ENCODE measurements around the gene SLC37A4.
A peak's percentile ranks its signal among the peaks of the same experiment; 100 is the strongest.
"Not testable (repeated sequence)": the region's sequence is repeated elsewhere in the genome, so short reads cannot be mapped to it uniquely, and the experiment has no call there.

SLC37A4 gene

GRCh38 chr11:118984825-118985224 lies 45.9 kb downstream of the SLC37A4 start:
- Histone ChIP-seq H3K79me1 (ENCODE audit: low read depth, low read length) (no peaks in the 10 kb centered on the region), H4K91ac (ENCODE audit: low read depth, low read length, poor library complexity) (no peak overlapping the region), H3K4ac (ENCODE audit: low read length) (no peak overlapping the region), H3K9ac (ENCODE audit: low read depth, low read length, poor library complexity) (no peak overlapping the region), H4K8ac (ENCODE audit: low read depth, low read length) (no peak overlapping the region), H2BK12ac (ENCODE audit: low read length) (no peak overlapping the region), H2BK120ac (ENCODE audit: low read depth, low read length) (no peak overlapping the region), H3K27me3 (ENCODE audit: control insufficient read depth in 3 of 3, insufficient read depth in 3 of 3, low read depth in 1 of 3, low read length in 3 of 3) (peaks cover 0 to 13% (median 0%) of the 10 kb centered on the region in 3 experiments), H2AK5ac (ENCODE audit: low read depth, low read length) (no peak overlapping the region), H3K23ac (ENCODE audit: low read depth, low read length, poor library complexity) (no peak overlapping the region), H3K4me2 (ENCODE audit: insufficient read depth, low read length, poor library complexity, severe bottlenecking) (no peak overlapping the region), H2BK15ac (ENCODE audit: low read length) (no peak overlapping the region), H3K9me3 (replicated peaks in 1 of 2; ENCODE audit: control insufficient read depth in 2 of 2, insufficient read depth in 1 of 2, low read depth in 1 of 2, low read length in 2 of 2) (no peaks in the 10 kb centered on the region), H3K4me1 (ENCODE audit: control insufficient read depth in 2 of 2, insufficient read depth in 1 of 2, low read depth in 1 of 2, low read length in 2 of 2) (peaks cover 2% of the 10 kb centered on the region in 2 donors), H3K4me3 (ENCODE audit: low read length in 2 of 2) (no peak overlapping the region), H2AFZ (ENCODE audit: low read length) (no peak overlapping the region), H3K27ac (replicated peaks; ENCODE audit: low read length) (no peak overlapping the region), H3K36me3 (replicated peaks in 1 of 2; ENCODE audit: control insufficient read depth in 2 of 2, insufficient read depth in 2 of 2, low read length in 2 of 2) (no peaks in the 10 kb centered on the region), H3K14ac (ENCODE audit: low read length) (no peak overlapping the region), H2BK5ac (ENCODE audit: low read length) (no peak overlapping the region), H3K18ac (ENCODE audit: low read length) (peak overlapping the region; percentile 87)
- no peak for DNase-seq (ENCODE audit: low spot score)
- no CpG with 5 or more reads among the region's 2 CpGs for WGBS, 2 donors (ENCODE audit: extremely low coverage in 2 of 2, insufficient read length in 2 of 2, insufficient replicate concordance in 1 of 2)

GRCh38 chr11:118984337-118984736 lies 46.3 kb downstream of the SLC37A4 start:
- not testable (repeated sequence) for H3K4ac ChIP-seq (ENCODE audit: low read length); H4K91ac ChIP-seq (ENCODE audit: low read depth, low read length, poor library complexity); H3K36me3 ChIP-seq (replicated peaks in 1 of 2; ENCODE audit: control insufficient read depth in 2 of 2, insufficient read depth in 2 of 2, low read length in 2 of 2); H3K9me3 ChIP-seq (replicated peaks in 1 of 2; ENCODE audit: control insufficient read depth in 2 of 2, insufficient read depth in 1 of 2, low read depth in 1 of 2, low read length in 2 of 2); H3K4me2 ChIP-seq (ENCODE audit: insufficient read depth, low read length, poor library complexity, severe bottlenecking); H3K18ac ChIP-seq (ENCODE audit: low read length); H3K14ac ChIP-seq (ENCODE audit: low read length); H3K9ac ChIP-seq (ENCODE audit: low read depth, low read length, poor library complexity); H3K4me1 ChIP-seq (ENCODE audit: control insufficient read depth in 2 of 2, insufficient read depth in 1 of 2, low read depth in 1 of 2, low read length in 2 of 2); H2AFZ ChIP-seq (ENCODE audit: low read length); DNase-seq (ENCODE audit: low spot score); H2BK5ac ChIP-seq (ENCODE audit: low read length); H3K79me1 ChIP-seq (ENCODE audit: low read depth, low read length); H3K4me3 ChIP-seq (ENCODE audit: low read length in 2 of 2); H2BK12ac ChIP-seq (ENCODE audit: low read length); H4K8ac ChIP-seq (ENCODE audit: low read depth, low read length); H2BK120ac ChIP-seq (ENCODE audit: low read depth, low read length); H3K27ac ChIP-seq (replicated peaks; ENCODE audit: low read length); H3K23ac ChIP-seq (ENCODE audit: low read depth, low read length, poor library complexity); H2AK5ac ChIP-seq (ENCODE audit: low read depth, low read length); H2BK15ac ChIP-seq (ENCODE audit: low read length)
- no CpG with 5 or more reads among the region's 8 CpGs for WGBS, 2 donors (ENCODE audit: extremely low coverage in 2 of 2, insufficient read length in 2 of 2, insufficient replicate concordance in 1 of 2)
- H3K27me3 ChIP-seq (ENCODE audit: control insufficient read depth in 3 of 3, insufficient read depth in 3 of 3, low read depth in 1 of 3, low read length in 3 of 3): peaks cover 0 to 17% (median 0%) of the 10 kb centered on the region in 3 experiments

- Histone ChIP-seq H3K4me1 (ENCODE audit: control insufficient read depth in 2 of 2, insufficient read depth in 1 of 2, low read depth in 1 of 2, low read length in 2 of 2) (peaks cover 9 to 11% of the 10 kb centered on the region in 2 donors), H2BK5ac (ENCODE audit: low read length) (no peak overlapping the region), H3K4ac (ENCODE audit: low read length) (no peak overlapping the region), H3K27me3 (ENCODE audit: control insufficient read depth in 3 of 3, insufficient read depth in 3 of 3, low read depth in 1 of 3, low read length in 3 of 3) (peaks cover 0 to 30% (median 0%) of the 10 kb centered on the region in 3 experiments), H2AK5ac (ENCODE audit: low read depth, low read length) (no peak overlapping the region), H2BK12ac (ENCODE audit: low read length) (no peak overlapping the region), H3K27ac (replicated peaks; ENCODE audit: low read length) (no peak overlapping the region), H3K23ac (ENCODE audit: low read depth, low read length, poor library complexity) (no peak overlapping the region), H3K4me2 (ENCODE audit: insufficient read depth, low read length, poor library complexity, severe bottlenecking) (no peak overlapping the region), H4K91ac (ENCODE audit: low read depth, low read length, poor library complexity) (no peak overlapping the region), H2AFZ (ENCODE audit: low read length) (peak overlapping the region; percentile 58), H2BK120ac (ENCODE audit: low read depth, low read length) (no peak overlapping the region), H3K18ac (ENCODE audit: low read length) (no peak overlapping the region), H3K36me3 (replicated peaks in 1 of 2; ENCODE audit: control insufficient read depth in 2 of 2, insufficient read depth in 2 of 2, low read length in 2 of 2) (no peaks in the 10 kb centered on the region), H3K9ac (ENCODE audit: low read depth, low read length, poor library complexity) (no peak overlapping the region), H3K79me1 (ENCODE audit: low read depth, low read length) (no peaks in the 10 kb centered on the region), H3K14ac (ENCODE audit: low read length) (no peak overlapping the region), H3K4me3 (ENCODE audit: low read length in 2 of 2) (no peak overlapping the region), H2BK15ac (ENCODE audit: low read length) (no peak overlapping the region), H4K8ac (ENCODE audit: low read depth, low read length) (no peak overlapping the region), H3K9me3 (replicated peaks in 1 of 2; ENCODE audit: control insufficient read depth in 2 of 2, insufficient read depth in 1 of 2, low read depth in 1 of 2, low read length in 2 of 2) (no peaks in the 10 kb centered on the region)
- DNase-seq (ENCODE audit: low spot score): no peak
- WGBS, 2 donors (ENCODE audit: extremely low coverage in 2 of 2, insufficient read length in 2 of 2, insufficient replicate concordance in 1 of 2): no CpG with 5 or more reads among the region's 21 CpGs
Measured at GRCh38 chr11:118980191-118980881, 50.3 kb downstream of the SLC37A4 start.

- no CpG with 5 or more reads among the region's 9 CpGs for WGBS, 2 donors (ENCODE audit: extremely low coverage in 2 of 2, insufficient read length in 2 of 2, insufficient replicate concordance in 1 of 2)
- H4K91ac ChIP-seq (ENCODE audit: low read depth, low read length, poor library complexity): no peak overlapping the region
- no peak overlapping the region for H3K4me3 ChIP-seq (ENCODE audit: low read length in 2 of 2)
- no peak overlapping the region for H4K8ac ChIP-seq (ENCODE audit: low read depth, low read length)
- no peaks in the 10 kb centered on the region for H3K9me3 ChIP-seq (replicated peaks in 1 of 2; ENCODE audit: control insufficient read depth in 2 of 2, insufficient read depth in 1 of 2, low read depth in 1 of 2, low read length in 2 of 2)
- H3K9ac ChIP-seq (ENCODE audit: low read depth, low read length, poor library complexity): no peak overlapping the region
- H2AFZ ChIP-seq (ENCODE audit: low read length): peak overlapping the region; percentile 58
- no peak overlapping the region for H3K4ac ChIP-seq (ENCODE audit: low read length)
- H3K36me3 ChIP-seq (replicated peaks in 1 of 2; ENCODE audit: control insufficient read depth in 2 of 2, insufficient read depth in 2 of 2, low read length in 2 of 2): no peaks in the 10 kb centered on the region
- no peak overlapping the region for H3K14ac ChIP-seq (ENCODE audit: low read length)
- H3K23ac ChIP-seq (ENCODE audit: low read depth, low read length, poor library complexity): no peak overlapping the region
- DNase-seq (ENCODE audit: low spot score): no peak
- no peaks in the 10 kb centered on the region for H3K79me1 ChIP-seq (ENCODE audit: low read depth, low read length)
- peak overlapping the region; percentile 17 for H2BK15ac ChIP-seq (ENCODE audit: low read length)
- no peak overlapping the region for H3K27ac ChIP-seq (replicated peaks; ENCODE audit: low read length)
- H2BK12ac ChIP-seq (ENCODE audit: low read length): no peak overlapping the region
- H3K4me2 ChIP-seq (ENCODE audit: insufficient read depth, low read length, poor library complexity, severe bottlenecking): no peak overlapping the region
- H3K18ac ChIP-seq (ENCODE audit: low read length): no peak overlapping the region
- H2BK120ac ChIP-seq (ENCODE audit: low read depth, low read length): no peak overlapping the region
- peaks cover 0 to 30% (median 0%) of the 10 kb centered on the region in 3 experiments for H3K27me3 ChIP-seq (ENCODE audit: control insufficient read depth in 3 of 3, insufficient read depth in 3 of 3, low read depth in 1 of 3, low read length in 3 of 3)
- H2AK5ac ChIP-seq (ENCODE audit: low read depth, low read length): no peak overlapping the region
- peaks cover 11 to 12% of the 10 kb centered on the region in 2 donors for H3K4me1 ChIP-seq (ENCODE audit: control insufficient read depth in 2 of 2, insufficient read depth in 1 of 2, low read depth in 1 of 2, low read length in 2 of 2)
- H2BK5ac ChIP-seq (ENCODE audit: low read length): no peak overlapping the region
Measured at GRCh38 chr11:118979434-118979833, 51.2 kb downstream of the SLC37A4 start.
